Large intestine (tissue), 12 donors: Measurements from ENCODE around the gene STX8. TPM values are rescaled to one million over a fixed set of nuclear protein-coding genes. Genes with fewer than 3 reads are reported as not detected.
"Not testable (repeated sequence)": the region's sequence is repeated elsewhere in the genome, so short reads cannot be mapped to it uniquely, and the experiment has no call there.

ENCODE experiments used
- DNase-seq, 2 donors: peaks; one replicate each; pipeline versions ENCODE4 v3.0.0 to v3.0.0-alpha.2; 2013
- H3K27ac ChIP-seq: one replicate; pipeline ENCODE4 v1.5.1; 2013; ENCODE audit warnings: low read length
- H3K27me3 ChIP-seq: 2 replicates; pipeline ENCODE4 v1.6.1; 2013; ENCODE audit warnings: low read length; ENCODE audit not compliant: control insufficient read depth, insufficient read depth
- H3K36me3 ChIP-seq: 2 replicates; pipeline ENCODE4 v1.6.1; 2013; ENCODE audit warnings: low read length; ENCODE audit not compliant: control insufficient read depth, insufficient read depth
- H3K4me1 ChIP-seq: one replicate; pipeline ENCODE4 v1.6.1; 2013; ENCODE audit warnings: low read length; ENCODE audit not compliant: control insufficient read depth, insufficient read depth
- H3K4me3 ChIP-seq: one replicate; pipeline ENCODE4 v1.5.1; 2013; ENCODE audit warnings: low read length
- H3K9me3 ChIP-seq: one replicate; pipeline ENCODE4 v1.6.1; 2013; ENCODE audit warnings: mild to moderate bottlenecking, low read depth, low read length, moderate library complexity; ENCODE audit not compliant: control insufficient read depth
- WGBS: methylation state at CpG from one replicate; pipeline ENCODE4 v1.1.5; 2013; ENCODE audit warnings: low lambda C conversion rate; ENCODE audit not compliant: insufficient coverage; 5-methylcytosine and 5-hydroxymethylcytosine counted together
- long read RNA-seq, 11 donors: transcript quantifications; one replicate each; lab custom pipeline, GENCODE V29; 2026
- polyA plus RNA-seq: library from polyadenylated mRNA; unstranded; fragments of 120-200 nt; gene quantifications from one replicate; pipeline ENCODE4 v1.2.1, GENCODE V29; 2013

The STX8 gene, protein sequence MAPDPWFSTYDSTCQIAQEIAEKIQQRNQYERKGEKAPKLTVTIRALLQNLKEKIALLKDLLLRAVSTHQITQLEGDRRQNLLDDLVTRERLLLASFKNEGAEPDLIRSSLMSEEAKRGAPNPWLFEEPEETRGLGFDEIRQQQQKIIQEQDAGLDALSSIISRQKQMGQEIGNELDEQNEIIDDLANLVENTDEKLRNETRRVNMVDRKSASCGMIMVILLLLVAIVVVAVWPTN
- 53.6 TPM for polyA plus RNA-seq
- long read RNA-seq, donor 1, transcript STX8-201 (8 exons, 1,246 nt) = major isoform, 14 of 17 reads
- long read RNA-seq, donor 1, partial matches to known transcripts = 0 of 17 reads
- long read RNA-seq, donor 1, other reads (novel, unspliced or antisense) = 0 of 17 reads
- long read RNA-seq, donor 2, transcript STX8-201 (8 exons, 1,246 nt) = major isoform, 19 of 24 reads
- long read RNA-seq, donor 2, partial matches to known transcripts = 5 of 24 reads
- long read RNA-seq, donor 2, other reads (novel, unspliced or antisense) = 0 of 24 reads
- long read RNA-seq, donor 3 = 0 reads
- long read RNA-seq, donor 4, partial matches to known transcripts = 0 of 2 reads
- long read RNA-seq, donor 4, other reads (novel, unspliced or antisense) = 0 of 2 reads
- long read RNA-seq, donor 5, transcript STX8-201 (8 exons, 1,246 nt) = major isoform, 15 of 20 reads
- long read RNA-seq, donor 5, partial matches to known transcripts = 5 of 20 reads
- long read RNA-seq, donor 5, other reads (novel, unspliced or antisense) = 0 of 20 reads
- long read RNA-seq, donor 6, transcript STX8-201 (8 exons, 1,246 nt) = major isoform, 21 of 35 reads
- long read RNA-seq, donor 6, partial matches to known transcripts = 12 of 35 reads
- long read RNA-seq, donor 6, other reads (novel, unspliced or antisense) = 0 of 35 reads
- long read RNA-seq, donor 7, transcript STX8-201 (8 exons, 1,246 nt) = major isoform, 11 of 18 reads
- long read RNA-seq, donor 7, partial matches to known transcripts = 6 of 18 reads
- long read RNA-seq, donor 7, other reads (novel, unspliced or antisense) = 0 of 18 reads
- long read RNA-seq, donor 8, transcript STX8-201 (8 exons, 1,246 nt) = major isoform, 29 of 47 reads
- long read RNA-seq, donor 8, partial matches to known transcripts = 11 of 47 reads
- long read RNA-seq, donor 8, other reads (novel, unspliced or antisense) = 0 of 47 reads
- long read RNA-seq, donor 9, transcript STX8-201 (8 exons, 1,246 nt) = major isoform, 16 of 26 reads
- long read RNA-seq, donor 9, partial matches to known transcripts = 6 of 26 reads
- long read RNA-seq, donor 9, other reads (novel, unspliced or antisense) = 0 of 26 reads
- long read RNA-seq, donor 10, transcript STX8-201 (8 exons, 1,246 nt) = major isoform, 25 of 32 reads
- long read RNA-seq, donor 10, partial matches to known transcripts = 6 of 32 reads
- long read RNA-seq, donor 10, other reads (novel, unspliced or antisense) = 0 of 32 reads
- long read RNA-seq, donor 11, transcript STX8-201 (8 exons, 1,246 nt) = major isoform, 19 of 27 reads
- long read RNA-seq, donor 11, partial matches to known transcripts = 7 of 27 reads
- long read RNA-seq, donor 11, other reads (novel, unspliced or antisense) = 0 of 27 reads

DNA sequence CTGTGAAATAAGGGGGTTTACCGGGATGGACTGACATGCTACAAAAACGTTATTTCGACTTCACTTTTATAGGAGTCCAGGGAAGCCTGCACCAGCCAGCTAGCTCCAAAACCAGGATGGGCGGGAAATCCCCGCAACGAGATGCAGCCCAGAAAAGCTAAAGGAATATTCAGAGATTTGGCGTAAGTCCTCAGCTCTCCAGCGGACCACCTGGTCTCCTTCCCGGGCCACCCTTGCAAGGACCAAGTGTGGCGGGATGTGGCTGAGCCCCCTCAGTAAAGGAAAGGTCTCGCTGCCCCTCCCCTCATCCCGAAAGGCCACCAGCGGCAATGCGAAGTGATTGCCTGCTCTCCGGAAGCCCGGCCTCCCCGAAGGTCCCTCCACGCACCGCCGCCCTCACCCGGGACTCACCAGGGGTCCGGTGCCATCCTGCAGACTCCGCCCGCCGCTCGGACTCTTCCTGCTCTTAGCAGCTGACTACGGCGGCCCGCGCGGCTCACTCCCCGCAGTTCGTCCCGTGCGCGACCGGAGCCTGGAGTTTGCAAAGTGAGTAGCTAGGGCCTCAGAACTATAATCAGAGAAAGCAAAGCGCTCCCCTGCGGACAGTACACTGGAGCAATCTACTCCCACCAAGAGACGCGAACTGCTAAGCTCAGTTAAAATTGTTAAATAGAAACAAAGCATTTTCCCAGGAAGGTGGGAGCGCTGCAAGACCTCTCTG lies at the start of gene STX8:
Gene STX8 (minus strand): TSS at position 440 of the 721 bp plus-strand sequence. CDS start 12 bp downstream, at position 428.
- H3K4me3 ChIP-seq = peak within 1 kb of the TSS; percentile 96
- no peaks in the 10 kb centered on the region for H3K9me3 ChIP-seq
- WGBS = no CpG with 5 or more reads among the region's 42 CpGs

GRCh38 chr17:9622961-9623360 lies 47.3 kb upstream of the STX8 start:
- Histone ChIP-seq H3K27ac (no peak overlapping the region), H3K27me3 (no peaks in the 10 kb centered on the region), H3K4me1 (no peaks in the 10 kb centered on the region), H3K9me3 (no peaks in the 10 kb centered on the region), H3K4me3 (no peak overlapping the region), H3K36me3 (no peaks in the 10 kb centered on the region)
- no peak for DNase-seq

More for the DNA sequence above, at the start of gene STX8:
- peaks cover 4% of the 10 kb centered on the region for H3K4me1 ChIP-seq
- H3K27ac ChIP-seq = peak within 1 kb of the TSS; percentile 53
- peaks cover 2% of the 10 kb centered on the region for H3K36me3 ChIP-seq
- no peaks in the 10 kb centered on the region for H3K27me3 ChIP-seq
- DNase-seq = peak; percentile 78 to 90

DNA sequence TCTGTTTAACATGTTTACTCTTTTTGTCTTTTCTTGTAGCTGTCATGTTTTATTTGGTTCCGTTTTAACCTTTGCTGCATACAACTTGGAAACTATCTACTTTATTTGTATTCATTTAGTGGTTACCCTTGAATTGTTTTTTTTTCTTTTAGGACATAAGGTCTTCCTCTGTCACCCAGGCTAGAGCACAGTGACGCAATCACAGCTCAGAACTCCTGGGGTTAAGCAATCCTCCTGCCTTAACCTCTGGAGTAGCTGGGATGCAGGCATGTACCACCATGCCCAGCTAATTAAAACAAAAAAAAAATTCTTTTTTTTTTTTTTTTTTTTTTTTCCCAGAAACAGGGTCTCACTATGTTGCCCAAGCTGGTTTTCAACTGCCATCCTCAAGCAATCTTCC lies 39.9 kb upstream of the STX8 start:
- no peak overlapping the region for H3K27ac ChIP-seq

DNA sequence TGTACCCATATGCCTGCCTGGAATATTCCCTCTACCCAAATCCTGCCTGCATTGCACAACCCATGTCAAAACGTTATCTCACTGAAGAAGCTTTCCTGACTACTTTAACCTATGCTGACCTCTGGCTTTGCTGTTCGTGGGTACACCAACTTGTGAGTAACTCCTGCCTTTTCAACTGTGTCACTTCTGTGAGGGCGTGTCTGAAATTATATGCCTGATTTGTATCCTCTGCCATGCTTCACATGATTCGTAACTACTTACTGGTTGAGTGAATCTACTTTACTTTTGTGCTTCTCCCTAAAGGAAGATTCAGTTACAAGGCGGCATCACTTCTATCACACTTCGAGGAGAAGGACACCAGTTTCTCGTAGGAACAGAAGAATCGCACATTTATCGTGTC lies 36.4 kb upstream of the STX8 start:
- no peak for DNase-seq
- Histone ChIP-seq H3K27me3 (no peaks in the 10 kb centered on the region), H3K9me3 (no peaks in the 10 kb centered on the region), H3K36me3 (no peaks in the 10 kb centered on the region), H3K4me1 (no peaks in the 10 kb centered on the region), H3K4me3 (no peak overlapping the region), H3K27ac (no peak overlapping the region)
- WGBS = 90% methylated on average over 3 of the region's 9 CpGs

More for the DNA sequence above, 39.9 kb upstream of the STX8 start:
- H3K36me3 ChIP-seq = no peaks in the 10 kb centered on the region
- no peak for DNase-seq
- no peaks in the 10 kb centered on the region for H3K4me1 ChIP-seq
- WGBS = 17% methylated on average over 2 of the region's 2 CpGs
- H3K27me3 ChIP-seq = no peaks in the 10 kb centered on the region
- H3K9me3 ChIP-seq = no peaks in the 10 kb centered on the region
- H3K4me3 ChIP-seq = no peak overlapping the region

GRCh38 chr17:9611557-9611956 lies 35.9 kb upstream of the STX8 start:
- Histone ChIP-seq H3K36me3 (no peaks in the 10 kb centered on the region), H3K4me3 (no peak overlapping the region), H3K27me3 (no peaks in the 10 kb centered on the region), H3K9me3 (no peaks in the 10 kb centered on the region), H3K4me1 (no peaks in the 10 kb centered on the region), H3K27ac (no peak overlapping the region)
- 83% methylated on average over 2 of the region's 2 CpGs for WGBS
- no peak for DNase-seq

GRCh38 chr17:9607058-9607457 lies 31.4 kb upstream of the STX8 start:
- H3K36me3 ChIP-seq, H3K4me3 ChIP-seq, H3K4me1 ChIP-seq, DNase-seq, H3K9me3 ChIP-seq, H3K27me3 ChIP-seq, H3K27ac ChIP-seq: not testable (repeated sequence)
- WGBS = 100% methylated on average over 1 of the region's 5 CpGs

DNA sequence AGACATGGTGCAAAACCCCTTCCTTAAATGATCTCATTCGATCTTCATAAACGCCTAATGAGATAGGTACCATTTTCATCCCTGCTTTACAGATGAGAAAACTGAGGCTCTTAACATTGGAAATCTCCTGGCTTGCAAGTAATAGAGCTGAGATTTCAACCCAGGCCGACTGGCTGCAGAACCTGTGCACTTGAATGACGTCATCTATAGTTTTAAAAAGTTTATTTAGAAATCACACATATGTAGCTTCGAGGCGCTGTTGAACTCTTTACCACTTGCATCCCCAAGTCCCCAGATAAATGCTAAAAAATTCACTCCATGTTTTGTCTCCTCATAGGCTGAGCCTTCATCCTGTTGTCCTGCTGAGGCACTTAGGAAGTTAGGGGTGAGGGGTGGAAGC lies 30.8 kb upstream of the STX8 start:
- H3K27me3 ChIP-seq = no peaks in the 10 kb centered on the region
- no peak overlapping the region for H3K27ac ChIP-seq
- H3K4me3 ChIP-seq = no peak overlapping the region
- no peaks in the 10 kb centered on the region for H3K9me3 ChIP-seq
- no peaks in the 10 kb centered on the region for H3K36me3 ChIP-seq
- no peak for DNase-seq
- no peaks in the 10 kb centered on the region for H3K4me1 ChIP-seq
- 100% methylated on average over 1 of the region's 6 CpGs for WGBS

GRCh38 chr17:9604583-9604982 lies 29.0 kb upstream of the STX8 start:
- H3K27ac ChIP-seq, H3K36me3 ChIP-seq, DNase-seq, H3K27me3 ChIP-seq, H3K4me3 ChIP-seq, H3K4me1 ChIP-seq, H3K9me3 ChIP-seq: not testable (repeated sequence)
- 100% methylated on average over 1 of the region's 5 CpGs for WGBS

DNA sequence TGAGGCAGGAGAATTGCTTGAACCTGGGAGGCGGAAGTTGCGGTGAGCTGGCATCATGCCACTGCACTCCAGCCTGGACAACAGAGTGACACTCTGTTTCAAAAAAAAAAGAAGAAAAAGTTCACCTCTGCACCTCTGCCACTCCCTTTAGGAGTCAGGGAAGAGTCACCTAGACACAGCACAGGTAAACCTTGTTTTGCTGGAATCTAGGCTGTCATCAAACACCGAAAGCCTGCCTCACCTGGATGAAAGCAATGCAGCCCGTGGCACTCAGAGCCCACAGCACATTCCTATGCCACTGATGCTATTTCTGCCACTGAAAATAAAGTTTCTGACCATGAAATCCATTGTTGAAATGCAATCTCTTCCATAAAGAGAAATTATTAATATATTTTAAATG lies 23.0 kb upstream of the STX8 start:
- H3K27me3 ChIP-seq = no peaks in the 10 kb centered on the region
- H3K27ac ChIP-seq = no peak overlapping the region
- H3K4me1 ChIP-seq = no peaks in the 10 kb centered on the region
- H3K4me3 ChIP-seq = no peak overlapping the region
- WGBS = no CpG with 5 or more reads among the region's 4 CpGs
- no peaks in the 10 kb centered on the region for H3K9me3 ChIP-seq
- no peak for DNase-seq
- no peaks in the 10 kb centered on the region for H3K36me3 ChIP-seq
